Inflammatory macrophage treated with lipopolysaccharide for 1 hour (primary cell): ENCODE measurements around the gene CAND1.

Experiments used
- DNase-seq, 2 donors: peaks; one replicate each; pipeline ENCODE4 v3.0.0-alpha.2; 2020 to 2022

Gene CAND1

GRCh38 chr12:67348683-67349082, 79.5 kb downstream of the CAND1 start:
- no peak for DNase-seq

DNA sequence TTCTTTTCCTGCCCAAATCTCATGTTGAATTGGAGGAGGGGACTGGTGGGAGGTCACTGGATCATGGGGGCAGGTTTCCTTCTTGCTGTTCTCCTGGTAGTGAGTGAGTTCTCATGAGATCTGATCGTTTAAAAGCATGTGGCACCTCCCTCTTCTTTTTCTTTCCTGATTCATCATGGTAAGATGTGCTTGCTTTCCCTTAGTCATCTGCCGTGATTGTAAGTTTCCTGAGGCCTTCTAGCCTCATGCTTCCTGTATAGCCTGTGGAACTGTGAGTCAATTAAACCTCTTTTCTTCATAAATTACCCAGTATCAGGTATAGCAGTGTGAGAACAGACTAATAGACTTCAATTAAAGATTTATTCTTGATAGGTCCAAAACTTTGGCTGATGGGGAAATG, 83.5 kb downstream of the CAND1 start:
- DNase-seq = no peak

DNA sequence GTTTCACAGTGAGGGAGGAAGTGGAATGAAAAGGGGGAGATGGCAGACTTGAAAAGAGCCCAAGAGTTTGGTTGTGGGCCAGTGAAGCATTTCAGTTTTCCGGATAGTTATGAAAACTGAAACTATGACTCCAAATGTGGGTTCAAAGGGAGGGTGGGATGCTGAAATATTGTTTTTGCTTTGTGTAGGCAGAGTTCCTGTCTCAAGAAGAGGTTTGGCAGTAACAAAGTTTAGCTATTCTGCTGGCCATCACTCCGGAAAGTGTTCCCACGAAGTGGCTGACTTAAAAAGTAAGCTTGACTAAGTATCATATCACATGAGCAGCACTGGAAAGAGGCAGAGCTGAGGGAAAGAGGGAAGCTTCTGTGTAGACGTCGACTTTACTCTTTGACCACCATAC, 85.2 kb downstream of the CAND1 start:
- peak; percentile 16 to 79 for DNase-seq

DNA sequence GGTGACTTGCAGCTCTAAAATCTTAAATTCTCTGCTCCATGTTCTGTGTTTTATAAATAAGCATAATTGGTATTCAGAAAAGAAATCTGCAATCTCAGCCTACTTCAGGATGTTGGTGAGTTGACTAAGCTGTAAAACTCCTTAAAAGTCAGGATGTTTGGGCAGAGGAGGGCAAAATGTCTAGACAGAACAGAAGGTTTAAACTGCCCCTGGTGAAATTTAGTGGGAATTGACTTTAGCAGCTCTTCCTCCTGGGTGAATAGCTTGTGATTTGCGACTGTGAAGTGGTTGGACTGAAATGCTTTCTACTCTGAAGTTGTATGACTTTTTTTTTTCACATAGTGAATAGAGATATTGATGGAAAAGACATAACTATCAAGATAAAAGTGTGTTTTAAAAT, 85.8 kb downstream of the CAND1 start:
- no peak for DNase-seq

DNA sequence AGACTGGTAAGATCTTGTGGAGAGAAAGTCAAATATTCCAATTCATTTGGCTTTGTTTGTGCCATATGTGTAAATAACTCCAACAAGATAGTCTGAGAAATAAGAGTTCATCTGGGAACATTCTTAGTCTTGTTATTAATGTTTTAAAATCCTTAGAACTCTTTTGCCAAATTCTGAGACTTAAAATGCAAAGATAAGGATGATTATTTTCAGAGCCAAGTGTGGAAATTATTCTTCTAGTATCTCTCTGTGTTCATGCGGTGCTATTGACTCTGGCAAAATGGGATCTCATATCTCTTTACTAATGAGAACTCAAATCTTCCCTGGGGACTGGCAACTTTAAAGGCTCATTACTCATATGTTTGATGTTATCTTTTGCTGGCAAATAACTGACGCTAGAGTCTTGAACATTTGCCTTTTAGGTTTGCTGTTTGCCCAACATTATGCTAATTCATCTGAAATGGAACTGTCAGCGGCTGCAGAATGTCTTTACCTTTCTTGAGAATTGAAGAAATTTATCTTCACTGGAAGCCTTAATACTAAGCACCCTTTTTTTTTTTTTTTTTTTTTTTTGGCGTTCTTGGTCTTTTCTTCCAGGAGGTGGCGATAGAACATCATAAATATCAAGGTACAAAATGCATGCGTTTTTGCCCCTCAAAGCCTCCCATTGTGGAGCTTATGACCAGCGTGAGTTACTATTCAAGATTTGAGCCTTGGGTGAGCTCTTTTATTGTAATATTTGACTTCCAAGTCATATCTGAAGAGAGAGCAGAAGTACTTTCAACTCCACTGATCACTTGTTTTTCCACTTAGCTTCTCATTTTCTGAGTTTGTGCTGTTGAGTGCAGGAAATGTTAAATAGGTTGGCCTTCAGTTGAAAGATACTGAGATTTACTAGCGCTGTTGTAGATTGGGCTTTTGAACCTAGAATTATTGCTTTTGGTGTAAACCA, 86.5 kb downstream of the CAND1 start:
- DNase-seq = peak; percentile 25 to 59

- no peak for DNase-seq
Observed at GRCh38 chr12:67356380-67356774, 87.2 kb downstream of the CAND1 start.

GRCh38 chr12:67357376-67358125, 88.4 kb downstream of the CAND1 start:
- peak in 1 of 2 donors; percentile 27 for DNase-seq

DNA sequence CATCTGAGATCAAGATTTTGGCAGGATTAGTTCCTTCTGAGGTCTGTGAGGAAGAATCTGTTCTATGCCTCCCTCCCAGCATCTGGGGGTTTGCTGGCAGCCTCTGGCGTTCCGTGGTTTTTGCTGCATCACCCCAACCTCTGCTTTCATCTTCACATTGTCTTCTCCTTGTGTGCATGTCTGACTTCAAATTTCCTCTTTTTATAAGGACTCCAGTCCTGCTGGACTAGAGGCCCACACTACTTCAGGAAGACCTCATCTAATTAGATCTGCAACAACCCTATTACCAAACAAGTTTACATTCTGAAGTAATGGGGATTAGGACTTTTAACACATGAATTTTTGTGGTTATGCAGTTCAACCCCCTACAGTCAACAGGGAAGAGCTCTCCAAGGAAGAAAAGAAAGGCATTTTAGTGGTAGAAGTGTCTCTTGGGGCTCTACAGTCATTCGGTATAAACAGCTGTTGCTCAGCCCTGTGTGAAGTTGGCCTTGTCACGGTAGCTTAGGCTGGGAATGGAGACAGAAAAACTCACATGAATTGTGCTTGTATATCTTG, 89.7 kb downstream of the CAND1 start:
- DNase-seq = peak; percentile 8 to 65

DNA sequence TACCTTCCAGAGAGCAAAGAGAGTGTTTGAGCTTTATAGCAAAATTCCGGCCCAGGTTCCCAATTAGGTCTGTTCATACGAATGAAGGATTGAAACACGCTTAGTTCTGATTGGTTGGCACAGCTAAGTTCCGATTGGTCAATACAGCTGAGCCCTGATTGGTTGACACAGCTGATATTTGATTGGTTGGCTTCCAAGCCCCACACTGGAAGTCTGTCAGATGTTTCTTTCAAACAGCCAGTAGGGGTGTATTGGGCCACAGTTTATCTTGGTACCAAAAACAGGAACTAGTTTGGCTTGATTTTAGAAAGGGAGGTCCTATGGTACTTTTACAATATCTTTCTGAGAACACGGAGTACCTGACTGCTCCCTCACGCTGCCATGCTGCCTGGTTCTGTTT, 93.4 kb downstream of the CAND1 start:
- no peak for DNase-seq

DNA sequence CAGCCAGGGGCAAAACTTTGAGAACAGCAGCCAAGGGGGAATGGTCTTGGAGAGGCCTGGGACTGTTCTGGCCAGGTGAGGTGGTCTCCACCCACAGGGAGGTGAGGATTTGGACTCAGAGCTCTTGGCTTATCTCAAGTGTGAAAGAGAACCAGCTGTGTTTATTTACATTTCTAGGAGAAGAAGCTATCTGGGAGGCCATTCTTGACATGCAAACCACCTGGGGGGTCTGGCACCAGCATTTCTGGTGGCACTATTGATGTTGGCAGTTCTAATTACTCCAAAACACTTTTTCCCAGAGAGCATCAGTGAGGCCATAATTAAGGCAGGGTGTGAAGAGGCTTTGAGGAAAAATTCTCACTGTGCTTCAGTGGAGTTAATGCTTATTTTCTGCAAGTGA, 95.1 kb downstream of the CAND1 start:
- no peak for DNase-seq

GRCh38 chr12:67365131-67365530, 96.0 kb downstream of the CAND1 start:
- no peak for DNase-seq

DNA sequence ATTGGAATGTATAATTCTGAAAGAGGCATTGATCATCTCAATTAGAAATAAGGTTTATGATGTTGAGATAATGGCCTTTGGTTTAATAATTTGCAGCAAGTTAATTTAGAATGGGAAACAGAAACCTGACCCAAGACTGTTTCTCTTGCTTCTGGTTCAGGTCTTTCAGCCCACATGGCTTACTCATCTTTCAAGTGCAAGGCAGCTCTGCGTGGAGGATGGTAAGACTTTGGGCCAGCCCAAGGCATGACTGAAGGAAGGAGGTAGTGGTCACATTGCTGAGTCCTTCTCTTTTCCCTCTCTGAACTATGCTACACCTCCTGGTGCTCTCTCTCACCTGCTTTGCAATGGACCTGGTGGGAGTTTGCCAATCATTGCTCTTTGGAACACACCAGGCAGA, 98.7 kb downstream of the CAND1 start:
- no peak for DNase-seq
